ENCODE results near the gene RGMB.
A peak's percentile ranks its signal among the peaks of the same experiment; 100 is the strongest.

The RGMB gene

GRCh38 chr5:98785244-98785643 is 11.8 kb downstream of the RGMB start:
- DNase-seq (ENCODE audit: low read depth) = no peak

GRCh38 chr5:98786191-98786853 is 12.9 kb downstream of the RGMB start:
- DNase-seq (ENCODE audit: low read depth) = no peak

GRCh38 chr5:98787131-98787719 is 13.8 kb downstream of the RGMB start:
- no peak for DNase-seq (ENCODE audit: low read depth)

GRCh38 chr5:98789029-98789428 is 15.6 kb downstream of the RGMB start:
- no peak for DNase-seq (ENCODE audit: low read depth)

- no peak for DNase-seq (ENCODE audit: low read depth)
Observed at GRCh38 chr5:98791001-98791519, 17.6 kb downstream of the RGMB start.

- no peak for DNase-seq (ENCODE audit: low read depth)
Observed at GRCh38 chr5:98791898-98792580, 18.6 kb downstream of the RGMB start.

GRCh38 chr5:98793223-98793622 is 19.8 kb downstream of the RGMB start:
- no peak for DNase-seq (ENCODE audit: low read depth)

- no peak for DNase-seq (ENCODE audit: low read depth)
Observed at GRCh38 chr5:98794001-98794400, 20.5 kb downstream of the RGMB start.

GRCh38 chr5:98794414-98795080 is 21.1 kb downstream of the RGMB start:
- no peak for DNase-seq (ENCODE audit: low read depth)

- DNase-seq (ENCODE audit: low read depth) = no peak
Observed at GRCh38 chr5:98795243-98795642, 21.8 kb downstream of the RGMB start.

GRCh38 chr5:98796197-98796972 is 22.9 kb downstream of the RGMB start:
- DNase-seq (ENCODE audit: low read depth) = peak; percentile 58

- DNase-seq (ENCODE audit: low read depth) = no peak
Observed at GRCh38 chr5:98798371-98798770, 24.9 kb downstream of the RGMB start.

- no peak for DNase-seq (ENCODE audit: low read depth)
Observed at GRCh38 chr5:98798847-98799246, 25.4 kb downstream of the RGMB start.

- no peak for DNase-seq (ENCODE audit: low read depth)
Observed at GRCh38 chr5:98804066-98804465, 30.6 kb downstream of the RGMB start.

- no peak for DNase-seq (ENCODE audit: low read depth)
Observed at GRCh38 chr5:98805070-98805469, 31.6 kb downstream of the RGMB start.

- no peak for DNase-seq (ENCODE audit: low read depth)
Observed at GRCh38 chr5:98807806-98808205, 34.3 kb downstream of the RGMB start.

GRCh38 chr5:98810206-98810605 is 36.7 kb downstream of the RGMB start:
- DNase-seq (ENCODE audit: low read depth) = no peak

GRCh38 chr5:98813755-98814154 is 40.3 kb downstream of the RGMB start:
- no peak for DNase-seq (ENCODE audit: low read depth)

- peak; percentile 5 for DNase-seq (ENCODE audit: low read depth)
Observed at GRCh38 chr5:98816582-98817222, 43.2 kb downstream of the RGMB start.

- no peak for DNase-seq (ENCODE audit: low read depth)
Observed at GRCh38 chr5:98825582-98826375, 52.3 kb downstream of the RGMB start.

GRCh38 chr5:98827161-98827560 is 53.7 kb downstream of the RGMB start:
- peak; percentile 49 for DNase-seq (ENCODE audit: low read depth)
